ENCODE measurements around the gene ZNF385C.

GRCh38 chr17:42055027-42055426, 43.2 kb downstream of the ZNF385C start:
- no peak for TF ChIP-seq MAFK (IDR thresholded peaks at IDR 0.05; ENCODE audit: partially characterized antibody)
- TF ChIP-seq, protein P1, sequence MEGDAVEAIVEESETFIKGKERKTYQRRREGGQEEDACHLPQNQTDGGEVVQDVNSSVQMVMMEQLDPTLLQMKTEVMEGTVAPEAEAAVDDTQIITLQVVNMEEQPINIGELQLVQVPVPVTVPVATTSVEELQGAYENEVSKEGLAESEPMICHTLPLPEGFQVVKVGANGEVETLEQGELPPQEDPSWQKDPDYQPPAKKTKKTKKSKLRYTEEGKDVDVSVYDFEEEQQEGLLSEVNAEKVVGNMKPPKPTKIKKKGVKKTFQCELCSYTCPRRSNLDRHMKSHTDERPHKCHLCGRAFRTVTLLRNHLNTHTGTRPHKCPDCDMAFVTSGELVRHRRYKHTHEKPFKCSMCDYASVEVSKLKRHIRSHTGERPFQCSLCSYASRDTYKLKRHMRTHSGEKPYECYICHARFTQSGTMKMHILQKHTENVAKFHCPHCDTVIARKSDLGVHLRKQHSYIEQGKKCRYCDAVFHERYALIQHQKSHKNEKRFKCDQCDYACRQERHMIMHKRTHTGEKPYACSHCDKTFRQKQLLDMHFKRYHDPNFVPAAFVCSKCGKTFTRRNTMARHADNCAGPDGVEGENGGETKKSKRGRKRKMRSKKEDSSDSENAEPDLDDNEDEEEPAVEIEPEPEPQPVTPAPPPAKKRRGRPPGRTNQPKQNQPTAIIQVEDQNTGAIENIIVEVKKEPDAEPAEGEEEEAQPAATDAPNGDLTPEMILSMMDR (IDR thresholded peaks at IDR 0.05): no peak
- TF ChIP-seq PHF8 (IDR thresholded peaks at IDR 0.05; ENCODE audit: borderline replicate concordance, low read depth): no peak
- TF ChIP-seq BHLHE40 (IDR thresholded peaks at IDR 0.05; ENCODE audit: low read depth, low read length): no peak
- TF ChIP-seq RFX5 (IDR thresholded peaks at IDR 0.05): no peak
- no peak for TF ChIP-seq MAX (IDR thresholded peaks at IDR 0.05)
- no peak for TF ChIP-seq POLR2A (IDR thresholded peaks at IDR 0.05; ENCODE audit: low read length)
- no peak for TF ChIP-seq CBX8 (IDR thresholded peaks at IDR 0.05)
